ENCODE results near the gene IRF1.

IRF1 gene

GRCh38 chr5:132474131-132474723, 16.3 kb downstream of the IRF1 start:
- no peak for DNase-seq (ENCODE audit: low read depth)

GRCh38 chr5:132473668-132474067, 16.9 kb downstream of the IRF1 start:
- DNase-seq (ENCODE audit: low read depth): no peak

- peak; percentile 78 for DNase-seq (ENCODE audit: low read depth)
These were observed 17.5 kb downstream of the IRF1 start for GRCh38 chr5:132473019-132473531.

GRCh38 chr5:132472431-132472830, 18.1 kb downstream of the IRF1 start:
- DNase-seq (ENCODE audit: low read depth): no peak

- no peak for DNase-seq (ENCODE audit: low read depth)
These were observed 18.6 kb downstream of the IRF1 start for GRCh38 chr5:132471944-132472343.

- no peak for DNase-seq (ENCODE audit: low read depth)
These were observed 19.2 kb downstream of the IRF1 start for GRCh38 chr5:132471151-132471907.

- no peak for DNase-seq (ENCODE audit: low read depth)
These were observed 20.0 kb downstream of the IRF1 start for GRCh38 chr5:132470596-132470995.

GRCh38 chr5:132470010-132470392, 20.6 kb downstream of the IRF1 start:
- no peak for DNase-seq (ENCODE audit: low read depth)

GRCh38 chr5:132469380-132470009, 21.1 kb downstream of the IRF1 start:
- DNase-seq (ENCODE audit: low read depth): no peak

GRCh38 chr5:132468656-132469379, 21.8 kb downstream of the IRF1 start:
- no peak for DNase-seq (ENCODE audit: low read depth)

GRCh38 chr5:132467287-132467984, 23.1 kb downstream of the IRF1 start:
- no peak for DNase-seq (ENCODE audit: low read depth)

- peak; percentile 54 for DNase-seq (ENCODE audit: low read depth)
These were observed 23.9 kb downstream of the IRF1 start for GRCh38 chr5:132466433-132467286.

- DNase-seq (ENCODE audit: low read depth): no peak
These were observed 25.4 kb downstream of the IRF1 start for GRCh38 chr5:132465059-132465707.

- DNase-seq (ENCODE audit: low read depth): no peak
These were observed 26.2 kb downstream of the IRF1 start for GRCh38 chr5:132464156-132464939.

- no peak for DNase-seq (ENCODE audit: low read depth)
These were observed 26.8 kb downstream of the IRF1 start for GRCh38 chr5:132463811-132464155.

- no peak for DNase-seq (ENCODE audit: low read depth)
These were observed 27.5 kb downstream of the IRF1 start for GRCh38 chr5:132462856-132463745.

- no peak for DNase-seq (ENCODE audit: low read depth)
These were observed 28.2 kb downstream of the IRF1 start for GRCh38 chr5:132462333-132462732.

GRCh38 chr5:132461569-132462070, 29.0 kb downstream of the IRF1 start:
- no peak for DNase-seq (ENCODE audit: low read depth)
